SH-SY5Y (cell line): ENCODE measurements around the gene MRPL17.

Experiments
- GATA2 ChIP-seq: IDR thresholded peaks from 2 replicates; pipeline ENCODE4 v1.6.1; 2011; ENCODE audit warnings: mild to moderate bottlenecking, low read depth, low read length
- GATA3 ChIP-seq: IDR thresholded peaks from 2 replicates; pipeline ENCODE4 v1.6.1; 2011; ENCODE audit warnings: low read depth, mild to moderate bottlenecking, low read length, moderate library complexity

MRPL17 gene

DNA sequence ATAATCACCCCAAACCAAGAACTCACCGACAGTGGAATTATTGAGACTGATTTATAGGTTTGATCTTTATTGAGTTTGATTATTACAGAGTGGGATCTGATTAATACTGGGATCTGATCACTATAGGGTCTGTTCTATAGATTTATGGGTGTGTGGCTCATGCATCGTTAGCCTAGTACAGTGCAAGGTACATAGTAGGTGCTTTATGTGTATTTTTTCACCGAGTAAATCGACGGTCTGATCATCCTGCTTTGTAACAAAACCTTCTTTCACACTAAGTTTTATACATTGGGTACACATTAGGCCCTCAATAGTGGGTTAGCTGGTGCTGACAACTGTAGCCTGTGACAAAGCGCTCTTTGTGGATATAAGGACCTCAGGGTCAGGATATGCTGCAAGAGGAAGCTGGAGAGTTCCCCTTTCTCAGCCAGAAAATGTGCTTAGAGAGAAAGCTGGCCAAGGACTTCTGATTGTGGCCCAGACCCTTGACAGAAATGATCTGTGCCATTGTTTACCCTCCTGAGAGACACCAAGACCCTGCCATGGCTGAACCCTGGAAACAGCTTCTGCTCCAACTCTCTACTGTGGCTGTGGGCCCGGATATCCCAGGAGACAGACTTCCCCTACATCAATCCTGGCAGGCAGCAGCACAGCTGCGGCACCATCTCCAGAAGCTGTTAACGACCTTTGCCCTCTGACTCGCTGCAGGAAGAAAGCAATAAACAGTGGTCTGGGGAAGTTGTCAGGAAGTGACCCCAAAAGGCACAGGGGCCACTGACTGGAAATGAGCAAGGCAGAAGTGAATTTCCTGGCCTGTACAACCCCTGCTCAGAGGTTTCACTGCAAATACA, 47.8 kb downstream of the MRPL17 start:
- TF ChIP-seq GATA3 = no peak
- TF ChIP-seq GATA2 = no peak

DNA sequence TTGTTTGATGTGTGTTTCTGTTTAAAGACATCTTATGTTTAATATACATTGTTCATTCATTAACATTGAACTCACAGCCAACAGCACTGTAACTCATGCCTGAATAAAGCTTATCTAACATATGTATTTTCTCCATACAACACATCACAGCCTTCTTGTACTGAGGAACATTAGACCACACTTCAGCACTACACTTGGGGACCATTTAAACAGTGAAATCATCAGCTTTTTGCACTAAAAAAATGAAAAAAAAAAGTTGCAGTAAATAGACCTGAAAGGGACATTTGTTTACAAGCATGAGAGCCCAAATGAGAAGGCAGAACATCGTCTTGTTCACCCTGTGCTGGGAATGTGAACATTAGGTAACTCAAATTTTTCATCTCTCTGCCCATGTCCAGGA, 48.6 kb downstream of the MRPL17 start:
- no peak for TF ChIP-seq GATA3
- no peak for TF ChIP-seq GATA2

DNA sequence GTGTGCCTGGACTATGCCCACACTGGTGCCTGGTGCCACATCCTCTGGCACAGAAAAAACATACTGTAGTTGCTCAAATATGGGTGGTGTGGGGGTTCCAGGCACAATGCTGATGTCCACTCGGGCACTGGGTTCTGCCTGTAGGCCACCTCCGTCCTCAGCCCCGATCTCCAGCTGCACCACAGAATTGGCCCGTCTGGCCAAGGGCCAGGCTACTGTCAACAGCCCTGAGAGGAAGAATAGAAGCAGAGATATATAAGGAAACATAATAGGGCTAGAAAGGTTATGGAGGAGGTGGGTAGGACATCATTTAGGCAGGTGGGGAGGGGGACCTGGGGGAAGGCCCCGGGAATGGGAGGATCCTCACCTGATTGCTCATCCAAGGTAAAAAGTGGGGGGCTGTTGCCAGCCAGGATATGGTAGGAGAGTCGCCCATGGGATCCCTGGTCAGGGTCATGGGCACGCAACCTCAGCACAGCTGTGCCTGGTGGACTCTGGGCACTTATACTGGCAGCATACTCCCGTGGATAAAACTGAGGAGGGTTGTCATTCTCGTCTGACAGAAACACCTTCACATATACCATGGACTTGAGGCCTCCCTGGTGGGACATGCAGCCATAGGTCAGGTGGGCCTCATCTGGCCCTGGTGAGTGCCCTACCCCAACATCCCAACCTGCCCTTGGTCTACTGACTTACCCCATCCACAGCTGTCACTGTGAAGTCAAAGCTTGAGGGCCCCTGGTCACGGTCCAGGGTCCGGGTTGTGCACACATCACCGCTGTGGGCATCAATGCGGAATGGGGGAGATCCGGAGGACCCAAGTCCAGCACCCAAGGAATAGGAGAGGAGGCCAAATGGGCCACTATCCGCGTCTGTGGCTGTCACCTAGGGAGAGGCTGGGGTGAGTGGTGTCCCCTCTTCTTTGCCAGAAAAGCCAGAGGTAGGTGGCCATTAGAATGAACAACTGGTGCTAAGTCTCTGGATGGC, 49.4 kb downstream of the MRPL17 start:
- TF ChIP-seq GATA2 (no peak), GATA3 (no peak)

- TF ChIP-seq GATA2 (no peak), GATA3 (no peak)
Observed at GRCh38 chr11:6632116-6633073, 50.7 kb downstream of the MRPL17 start.

- no peak for TF ChIP-seq GATA3
Observed at GRCh38 chr11:6631361-6631890, 51.7 kb downstream of the MRPL17 start.

- TF ChIP-seq GATA3 = no peak
- no peak for TF ChIP-seq GATA2
Observed at GRCh38 chr11:6630632-6631291, 52.4 kb downstream of the MRPL17 start.
